Fibroblast of villous mesenchyme (primary cell): ENCODE data around the gene HERPUD1. TPM values are rescaled to one million over a fixed set of nuclear protein-coding genes. Genes with fewer than 3 reads are reported as not detected.

Experiments used
- DNase-seq: peaks from one replicate; pipeline ENCODE4 v3.0.0-alpha.2; 2010; ENCODE audit warnings: low read depth
- H3K4me3 ChIP-seq: 2 replicates; pipeline ENCODE4 v1.5.1; 2011; ENCODE audit warnings: low read depth, mild to moderate bottlenecking, low read length
- total RNA-seq: library from RNA; depleted of rRNA; stranded (reverse); fragments of >200 nt; gene quantifications from 2 replicates; pipeline ENCODE4 v1.2.3, GENCODE V29; 2012
- TF ChIP-seq, protein P1 (sequence below): IDR thresholded peaks from 2 replicates; pipeline ENCODE4 v1.5.1; 2012; ENCODE audit warnings: low read depth, mild to moderate bottlenecking, low read length; ENCODE audit not compliant: insufficient read depth

HERPUD1 gene
- total RNA-seq, 1 donor, result 98.4 TPM

DNA sequence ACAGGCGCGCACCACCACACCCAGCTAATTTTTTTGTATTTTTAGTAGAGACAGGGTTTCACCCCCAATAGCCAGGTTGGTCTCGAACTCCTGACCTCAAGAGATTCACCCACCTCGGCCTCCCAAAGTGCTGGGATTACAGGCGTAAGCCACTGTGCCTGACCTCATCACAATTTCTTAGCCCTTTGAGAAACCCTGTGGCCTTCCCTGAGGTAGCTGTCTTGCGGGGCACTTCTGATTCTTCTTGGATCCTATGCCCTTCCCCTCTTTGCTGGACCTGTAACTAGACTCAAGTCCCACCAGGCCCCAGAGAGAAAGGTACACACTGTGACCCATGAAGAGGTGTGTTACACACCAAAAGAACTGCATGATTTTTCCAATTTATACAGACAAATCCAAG is 16.3 kb downstream of the HERPUD1 start:
- DNase-seq, result no peak
- H3K4me3 ChIP-seq, result no peak overlapping the region
- TF ChIP-seq, protein P1, sequence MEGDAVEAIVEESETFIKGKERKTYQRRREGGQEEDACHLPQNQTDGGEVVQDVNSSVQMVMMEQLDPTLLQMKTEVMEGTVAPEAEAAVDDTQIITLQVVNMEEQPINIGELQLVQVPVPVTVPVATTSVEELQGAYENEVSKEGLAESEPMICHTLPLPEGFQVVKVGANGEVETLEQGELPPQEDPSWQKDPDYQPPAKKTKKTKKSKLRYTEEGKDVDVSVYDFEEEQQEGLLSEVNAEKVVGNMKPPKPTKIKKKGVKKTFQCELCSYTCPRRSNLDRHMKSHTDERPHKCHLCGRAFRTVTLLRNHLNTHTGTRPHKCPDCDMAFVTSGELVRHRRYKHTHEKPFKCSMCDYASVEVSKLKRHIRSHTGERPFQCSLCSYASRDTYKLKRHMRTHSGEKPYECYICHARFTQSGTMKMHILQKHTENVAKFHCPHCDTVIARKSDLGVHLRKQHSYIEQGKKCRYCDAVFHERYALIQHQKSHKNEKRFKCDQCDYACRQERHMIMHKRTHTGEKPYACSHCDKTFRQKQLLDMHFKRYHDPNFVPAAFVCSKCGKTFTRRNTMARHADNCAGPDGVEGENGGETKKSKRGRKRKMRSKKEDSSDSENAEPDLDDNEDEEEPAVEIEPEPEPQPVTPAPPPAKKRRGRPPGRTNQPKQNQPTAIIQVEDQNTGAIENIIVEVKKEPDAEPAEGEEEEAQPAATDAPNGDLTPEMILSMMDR, result no peak

DNA sequence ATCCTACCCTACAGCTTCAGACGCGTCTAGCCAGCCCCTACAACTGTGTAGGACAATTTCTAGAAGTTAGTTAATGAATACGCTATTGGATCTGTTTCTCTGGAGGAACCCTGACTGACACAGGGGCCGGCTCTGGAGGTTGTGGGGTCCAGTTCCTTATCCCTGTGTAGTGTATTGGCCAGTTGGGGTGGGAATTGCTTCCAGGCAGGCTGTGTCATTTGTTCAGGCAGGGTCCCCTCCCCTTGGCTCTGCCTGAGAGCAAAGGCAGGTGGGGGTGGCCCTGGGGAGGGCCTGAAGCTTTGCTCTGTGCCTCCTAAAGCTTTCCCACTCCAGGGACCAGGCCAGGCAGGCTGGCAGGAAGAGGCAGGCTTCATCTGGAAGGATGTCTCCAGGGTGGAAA is 18.1 kb downstream of the HERPUD1 start:
- TF ChIP-seq, protein P1, result no peak
- H3K4me3 ChIP-seq, result no peak overlapping the region

DNA sequence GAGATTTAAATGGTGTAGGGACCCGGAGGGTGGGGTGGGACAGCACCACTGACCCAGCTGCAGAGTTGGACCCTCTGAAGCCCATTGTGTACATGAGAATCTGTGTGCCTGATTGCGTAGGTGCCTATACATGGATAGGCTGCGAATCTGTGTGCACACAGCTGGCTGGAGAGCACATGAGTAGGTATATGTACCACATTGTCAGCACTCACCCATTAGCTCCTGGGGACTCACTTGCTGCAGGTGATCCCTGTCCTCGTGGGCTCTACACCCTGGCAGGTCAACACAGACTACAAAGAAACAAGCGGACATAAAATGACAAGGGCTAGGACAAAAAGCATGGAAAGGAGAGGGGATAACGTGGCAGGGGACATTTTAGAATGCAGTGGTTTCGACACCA is 18.5 kb downstream of the HERPUD1 start:
- TF ChIP-seq, protein P1, result no peak
- H3K4me3 ChIP-seq, result no peak overlapping the region
- no peak for DNase-seq

More for the DNA sequence above, 18.1 kb downstream of the HERPUD1 start:
- no peak for DNase-seq

DNA sequence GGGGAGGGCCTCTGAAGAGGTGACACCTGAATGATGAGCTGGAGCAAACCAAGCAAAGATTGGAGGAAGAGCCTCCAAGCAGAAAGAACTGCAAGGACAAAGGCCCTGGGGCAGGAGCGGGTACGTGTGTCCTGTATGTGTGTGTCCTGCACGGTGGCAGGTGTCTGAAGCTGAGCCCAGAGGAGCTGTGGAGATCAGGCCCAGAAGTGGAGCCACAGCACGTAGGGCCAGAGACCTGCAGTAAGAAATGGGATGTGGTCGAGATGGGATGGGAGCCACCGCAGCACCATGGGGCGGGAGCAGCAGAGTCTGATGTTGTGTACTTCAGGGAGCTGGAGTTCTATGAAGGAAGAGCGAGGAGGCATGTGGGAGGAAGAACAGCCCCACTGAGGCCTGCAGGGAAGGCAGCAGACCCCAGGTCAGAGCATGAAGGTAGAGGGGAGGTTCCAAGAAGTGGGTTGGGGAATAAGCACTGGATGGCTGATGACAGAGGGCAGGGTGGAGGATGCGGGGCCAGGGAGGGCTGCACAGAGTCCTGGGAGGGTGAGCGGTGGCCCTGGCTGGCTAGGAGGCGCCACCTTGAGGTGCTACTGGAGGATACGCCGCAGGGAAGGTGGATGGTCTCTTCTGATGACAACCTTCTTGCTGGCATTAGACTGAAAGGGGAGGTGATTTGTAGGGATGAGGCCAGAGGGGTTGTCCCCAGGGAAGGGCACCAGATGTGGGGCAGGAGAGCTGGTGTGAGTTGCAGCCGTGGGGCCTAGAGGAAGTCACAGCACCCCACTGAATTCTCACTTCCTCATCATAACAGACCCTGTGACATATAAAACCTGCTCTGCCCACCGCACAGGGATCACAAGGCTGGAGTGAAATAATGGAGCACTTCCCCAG is 19.2 kb downstream of the HERPUD1 start:
- peak; percentile 56 for DNase-seq

DNA sequence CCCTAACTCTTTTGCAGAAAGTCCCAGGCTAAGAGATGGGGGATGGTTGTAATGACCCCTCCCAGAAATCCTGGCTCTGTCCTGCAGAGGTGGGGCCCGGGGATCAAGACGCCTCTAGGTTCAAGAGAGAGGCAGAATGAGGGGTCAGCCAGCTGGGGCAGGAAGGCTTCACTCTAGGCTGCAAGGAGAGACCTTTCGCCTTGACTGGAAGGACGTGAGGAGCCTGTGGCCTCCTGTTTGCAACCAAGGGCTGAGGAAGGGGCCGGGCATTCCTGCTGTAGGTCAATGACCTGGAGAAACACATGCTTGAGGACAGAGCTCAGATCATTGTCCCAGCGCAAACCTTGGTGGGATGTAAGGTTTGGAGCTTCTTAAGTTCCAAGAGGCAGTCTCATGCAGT is 21.1 kb downstream of the HERPUD1 start:
- DNase-seq, result no peak
- H3K4me3 ChIP-seq, result no peak overlapping the region
- TF ChIP-seq, protein P1, result no peak

More for the DNA sequence above, 19.2 kb downstream of the HERPUD1 start:
- TF ChIP-seq, protein P1, result peak; percentile 78
- H3K4me3 ChIP-seq, result no peak overlapping the region

DNA sequence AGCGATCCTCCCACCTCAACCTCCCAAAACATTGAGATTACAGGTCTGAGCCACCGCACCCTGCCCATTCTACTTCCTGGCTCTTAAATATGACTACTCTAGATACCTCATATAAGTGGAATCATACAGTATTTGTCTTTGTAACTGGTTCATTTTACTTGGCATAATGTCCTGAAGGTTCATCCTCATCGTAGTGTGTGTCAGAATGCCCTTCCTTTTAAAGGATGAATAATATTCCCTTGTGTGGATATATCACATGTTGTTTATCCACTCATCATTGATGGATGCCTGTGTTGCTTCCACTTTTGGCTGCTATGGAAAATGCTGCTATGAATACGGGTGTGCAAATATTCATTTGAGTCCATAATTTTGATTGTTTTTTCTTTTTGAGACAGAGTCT is 24.1 kb downstream of the HERPUD1 start:
- DNase-seq, result no peak
- no peak overlapping the region for H3K4me3 ChIP-seq
- TF ChIP-seq, protein P1, result no peak

DNA sequence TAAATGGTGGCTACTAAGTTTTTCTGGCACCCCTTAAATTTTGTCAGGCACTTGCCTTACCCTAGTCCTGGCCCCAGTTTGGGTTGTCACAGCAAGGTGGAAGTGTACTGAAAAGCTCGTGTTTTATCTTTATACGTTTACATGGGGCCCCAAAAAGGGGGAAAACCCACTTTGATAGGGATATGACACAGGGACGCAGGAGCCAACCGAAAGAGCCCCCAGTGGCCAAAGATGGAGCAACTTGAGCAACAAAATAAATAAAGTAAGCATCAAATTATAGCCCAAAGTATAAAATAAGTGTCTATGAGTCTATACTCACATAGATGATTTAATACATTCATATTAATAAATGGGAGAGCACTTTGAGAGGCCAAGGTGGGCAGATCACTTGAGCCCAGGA is 24.8 kb downstream of the HERPUD1 start:
- no peak for DNase-seq
- H3K4me3 ChIP-seq, result no peak overlapping the region
- TF ChIP-seq, protein P1, result no peak
